OCI-LY1 (cell line): Measurements from ENCODE around the gene ARHGDIA.

ENCODE experiments used
- H2AFZ ChIP-seq: fragments of 200-600 bp; sonication (generic), shearing (Covaris generic); 2 replicates; pipeline ENCODE4 v1.6.0; 2014; ENCODE audit warnings: antibody characterized with exemption, mild to moderate bottlenecking, low read length
- H3F3A ChIP-seq: fragments of 200-600 bp; sonication (generic), shearing (Covaris generic); 2 replicates; pipeline ENCODE4 v1.6.0; 2014; ENCODE audit warnings: mild to moderate bottlenecking, antibody characterized with exemption, low read length, moderate library complexity; ENCODE audit not compliant: insufficient read depth
- H3K27ac ChIP-seq: fragments of 200-600 bp; sonication (generic); 2 replicates; pipeline ENCODE4 v1.5.1; 2014; ENCODE audit warnings: low read length, mixed run types, mild to moderate bottlenecking, low read depth; ENCODE audit not compliant: poor library complexity, severe bottlenecking
- H3K27me3 ChIP-seq: fragments of 200-600 bp; sonication (generic); 2 replicates; pipeline ENCODE4 v1.6.0; 2014; ENCODE audit warnings: antibody characterized with exemption, mild to moderate bottlenecking, low read length, moderate library complexity; ENCODE audit not compliant: insufficient read depth
- H3K36me3 ChIP-seq: fragments of 200-600 bp; sonication (generic); 2 replicates; pipeline ENCODE4 v1.6.1; 2014; ENCODE audit warnings: mild to moderate bottlenecking, antibody characterized with exemption, low read length, moderate library complexity, mixed read lengths; ENCODE audit not compliant: insufficient read depth
- H3K4me1 ChIP-seq: fragments of 200-600 bp; sonication (generic); 2 replicates; pipeline ENCODE4 v1.5.1; 2014; ENCODE audit warnings: mild to moderate bottlenecking, low read length, moderate library complexity; ENCODE audit not compliant: insufficient read depth, severe bottlenecking
- H3K4me2 ChIP-seq: fragments of 200-600 bp; sonication (generic), shearing (Covaris generic); 2 replicates; pipeline ENCODE4 v1.6.1; 2014; ENCODE audit warnings: low read length
- H3K4me3 ChIP-seq: fragments of 200-600 bp; sonication (generic); 2 replicates; pipeline ENCODE4 v1.5.1; 2014; ENCODE audit warnings: low read length, low read depth, mild to moderate bottlenecking, mixed read lengths; ENCODE audit not compliant: poor library complexity, severe bottlenecking
- H3K79me2 ChIP-seq: fragments of 200-600 bp; shearing (Covaris generic); 2 replicates; pipeline ENCODE4 v1.6.1; 2016; ENCODE audit warnings: mixed run types, low read length, mixed read lengths; ENCODE audit not compliant: insufficient read depth
- H3K9ac ChIP-seq: fragments of 200-600 bp; sonication (generic), shearing (Covaris generic); 2 replicates; pipeline ENCODE4 v1.6.1; 2014; ENCODE audit warnings: mild to moderate bottlenecking, low read length, mixed read lengths
- H3K9me2 ChIP-seq: fragments of 200-600 bp; sonication (generic), shearing (Covaris generic); 2 replicates; pipeline ENCODE4 v1.6.1; 2014; ENCODE audit warnings: low read depth, mild to moderate bottlenecking, low read length, mixed read lengths
- H3K9me3 ChIP-seq: fragments of 200-600 bp; shearing (Covaris generic); 2 replicates; pipeline ENCODE4 v1.6.1; 2014; ENCODE audit warnings: low read length, mixed read lengths
- H4K20me1 ChIP-seq: fragments of 200-600 bp; sonication (generic), shearing (Covaris generic); 2 replicates; pipeline ENCODE4 v1.6.0; 2016; ENCODE audit warnings: mild to moderate bottlenecking, low read length; ENCODE audit not compliant: insufficient read depth
- CTCF ChIP-seq: fragments of 200-600 bp; sonication (generic), shearing (Covaris generic); IDR thresholded peaks from 2 replicates; pipeline ENCODE4 v1.5.1; 2017; ENCODE audit warnings: mild to moderate bottlenecking, antibody characterized with exemption, low read length, moderate library complexity, mixed read lengths
- EZH2 ChIP-seq: fragments of 200-600 bp; sonication (generic), shearing (Covaris generic); IDR thresholded peaks from 2 replicates; pipeline ENCODE4 v1.8.0; 2017; ENCODE audit warnings: borderline replicate concordance, mixed run types, mild to moderate bottlenecking, antibody characterized with exemption, low read length, moderate library complexity, mixed read lengths

Gene ARHGDIA

GRCh38 chr17:81907219-81908145, 36.3 kb upstream of the ARHGDIA start:
- H3K4me1 ChIP-seq: peaks cover 22% of the 10 kb centered on the region
- H3K79me2 ChIP-seq: no peaks in the 10 kb centered on the region
- no peak for TF ChIP-seq EZH2
- peak; percentile 22; the same call in 1 of the 2 replicates for TF ChIP-seq CTCF
- 0 out of 2 replicates have a peak, but pooled peaks cover 4% of the 10 kb centered on the region for H3K27me3 ChIP-seq
- H2AFZ ChIP-seq: no peak overlapping the region
- no peaks in the 10 kb centered on the region for H3K9me2 ChIP-seq
- H3K9ac ChIP-seq: no peak overlapping the region
- H3F3A ChIP-seq: no peaks in the 10 kb centered on the region
- no peaks in the 10 kb centered on the region for H3K9me3 ChIP-seq
- no peaks in the 10 kb centered on the region for H4K20me1 ChIP-seq
- peaks cover 61% of the 10 kb centered on the region for H3K36me3 ChIP-seq
- no peak overlapping the region for H3K27ac ChIP-seq
- H3K4me3 ChIP-seq: no peak overlapping the region
- H3K4me2 ChIP-seq: no peak overlapping the region

GRCh38 chr17:81906476-81907218, 35.5 kb upstream of the ARHGDIA start:
- Histone ChIP-seq H3K27me3 (peaks cover 4% of the 10 kb centered on the region; the same call in 1 of the 2 replicates), H3K4me2 (no peak overlapping the region), H3F3A (no peaks in the 10 kb centered on the region), H2AFZ (no peak overlapping the region), H3K9me3 (no peaks in the 10 kb centered on the region), H3K9me2 (no peaks in the 10 kb centered on the region), H3K36me3 (peaks cover 53% of the 10 kb centered on the region), H3K4me1 (peaks cover 23% of the 10 kb centered on the region), H3K27ac (no peak overlapping the region), H4K20me1 (no peaks in the 10 kb centered on the region), H3K9ac (no peak overlapping the region), H3K79me2 (no peaks in the 10 kb centered on the region), H3K4me3 (no peak overlapping the region)
- no peak for TF ChIP-seq EZH2
- TF ChIP-seq CTCF: peak; percentile 47

GRCh38 chr17:81905993-81906392, 34.9 kb upstream of the ARHGDIA start:
- Histone ChIP-seq H4K20me1 (no peaks in the 10 kb centered on the region), H3K9ac (no peak overlapping the region), H3K4me3 (no peak overlapping the region), H3K4me2 (no peak overlapping the region), H3K4me1 (peaks cover 21% of the 10 kb centered on the region), H3K9me2 (no peaks in the 10 kb centered on the region), H3K36me3 (peaks cover 53% of the 10 kb centered on the region), H3K27ac (no peak overlapping the region), H3K9me3 (no peaks in the 10 kb centered on the region), H3F3A (no peaks in the 10 kb centered on the region), H3K27me3 (peaks cover 4% of the 10 kb centered on the region; the same call in 1 of the 2 replicates), H3K79me2 (no peaks in the 10 kb centered on the region), H2AFZ (no peak overlapping the region)
- no peak for TF ChIP-seq EZH2
- no peak for TF ChIP-seq CTCF
